ENCODE measurements around the gene OASL.

The OASL gene

DNA sequence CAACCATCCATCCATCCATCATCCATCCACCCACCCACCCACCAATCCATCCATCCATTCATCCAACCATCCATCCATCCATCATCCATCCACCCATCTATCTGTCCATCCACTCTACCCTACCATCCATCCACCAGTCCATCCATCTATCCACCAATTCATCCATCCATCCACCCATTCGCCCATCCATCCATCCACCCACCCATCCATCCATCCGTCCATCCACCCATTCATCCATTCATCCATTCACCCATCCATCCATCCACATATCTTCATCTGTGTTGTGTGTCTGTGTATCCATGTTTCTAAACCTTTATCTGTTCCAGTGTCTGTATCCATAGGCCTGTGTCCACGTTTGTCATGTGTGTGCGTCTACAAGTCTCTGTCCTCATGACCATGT lies 50.8 kb downstream of the OASL start:
- no peak for DNase-seq

- no peak for DNase-seq
Measured at GRCh38 chr12:120984351-120984898, 54.6 kb downstream of the OASL start.

GRCh38 chr12:120983759-120984158 lies 55.3 kb downstream of the OASL start:
- DNase-seq = no peak

- no peak for DNase-seq
Measured at GRCh38 chr12:120982659-120983058, 56.4 kb downstream of the OASL start.

DNA sequence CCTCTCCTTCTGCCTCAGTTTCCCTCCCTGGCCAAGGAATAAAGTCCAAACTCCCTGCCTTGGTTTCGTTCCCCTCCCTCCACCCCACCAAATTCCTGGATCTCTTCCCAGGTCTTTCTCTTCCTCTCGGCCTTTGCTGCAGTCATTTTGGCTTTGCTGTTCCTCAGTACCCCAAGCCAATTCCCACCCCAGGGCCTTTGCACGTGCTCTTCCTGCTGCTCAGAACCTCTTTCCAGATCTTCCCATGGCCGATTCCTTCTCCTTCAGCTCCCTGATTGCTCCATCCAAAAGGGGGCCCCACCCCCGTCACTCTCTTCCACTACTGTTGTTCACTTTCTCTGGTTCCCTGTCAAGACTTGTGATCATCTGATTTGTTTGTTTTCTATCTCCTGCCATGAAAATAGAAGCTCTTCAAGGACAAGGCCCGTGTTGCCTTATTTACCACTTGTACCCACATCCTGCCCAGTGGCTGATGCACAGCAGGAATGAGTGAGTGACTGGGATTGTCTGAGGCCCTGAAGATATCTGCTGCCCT lies 57.6 kb downstream of the OASL start:
- no peak for DNase-seq

DNA sequence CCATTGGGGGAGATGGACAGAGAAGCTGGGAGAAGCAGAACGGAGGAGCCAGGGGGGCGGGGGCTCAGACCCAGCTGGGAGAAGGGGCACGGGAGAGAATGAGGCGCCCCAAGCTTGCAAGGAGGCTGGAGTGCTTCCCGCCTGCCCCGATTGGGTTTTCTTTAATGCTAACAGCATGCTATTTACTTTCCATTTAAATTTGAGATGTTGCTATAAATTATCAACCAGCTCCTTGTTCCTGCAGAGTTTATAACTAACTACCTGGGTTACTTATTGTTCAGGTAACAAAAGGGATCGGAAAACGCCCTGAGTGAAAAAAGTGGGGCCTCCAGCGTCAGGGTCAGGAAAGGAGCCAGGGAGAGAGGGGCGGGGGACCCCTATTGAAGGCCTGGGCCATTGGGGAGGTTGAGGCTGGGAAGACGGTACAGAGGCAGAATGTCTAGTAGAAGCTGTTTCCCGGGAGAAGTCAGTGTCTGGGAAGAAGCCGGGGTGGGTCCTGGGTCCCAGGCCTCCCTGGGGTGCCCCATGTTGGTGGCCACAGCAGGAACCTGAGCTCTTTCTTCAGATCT lies 58.2 kb downstream of the OASL start:
- DNase-seq = no peak

GRCh38 chr12:120979862-120980696 lies 59.0 kb downstream of the OASL start:
- DNase-seq = no peak

- no peak for DNase-seq
Measured at GRCh38 chr12:120979220-120979861, 59.7 kb downstream of the OASL start.

DNA sequence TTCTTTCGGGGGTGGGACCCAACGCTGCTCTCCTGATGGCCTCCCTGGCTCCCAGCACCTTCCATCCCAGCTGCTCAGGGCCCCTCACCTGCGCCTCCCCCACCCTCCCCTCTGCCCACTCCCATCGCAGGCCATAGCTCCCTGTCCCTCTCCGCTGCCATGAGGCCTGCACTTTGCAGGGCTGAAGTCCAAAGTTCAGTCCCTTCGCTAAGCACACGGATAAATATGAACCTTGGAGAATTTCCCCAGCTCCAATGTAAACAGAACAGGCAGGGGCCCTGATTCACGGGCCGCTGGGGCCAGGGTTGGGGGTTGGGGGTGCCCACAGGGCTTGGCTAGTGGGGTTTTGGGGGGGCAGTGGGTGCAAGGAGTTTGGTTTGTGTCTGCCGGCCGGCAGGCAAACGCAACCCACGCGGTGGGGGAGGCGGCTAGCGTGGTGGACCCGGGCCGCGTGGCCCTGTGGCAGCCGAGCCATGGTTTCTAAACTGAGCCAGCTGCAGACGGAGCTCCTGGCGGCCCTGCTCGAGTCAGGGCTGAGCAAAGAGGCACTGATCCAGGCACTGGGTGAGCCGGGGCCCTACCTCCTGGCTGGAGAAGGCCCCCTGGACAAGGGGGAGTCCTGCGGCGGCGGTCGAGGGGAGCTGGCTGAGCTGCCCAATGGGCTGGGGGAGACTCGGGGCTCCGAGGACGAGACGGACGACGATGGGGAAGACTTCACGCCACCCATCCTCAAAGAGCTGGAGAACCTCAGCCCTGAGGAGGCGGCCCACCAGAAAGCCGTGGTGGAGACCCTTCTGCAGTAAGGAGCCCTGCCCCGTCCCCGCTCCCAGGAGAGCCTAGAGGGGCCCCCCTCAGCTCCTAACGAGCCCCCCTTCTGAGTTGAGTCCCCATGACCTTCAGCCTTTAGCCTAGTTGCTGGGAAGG lies 60.5 kb downstream of the OASL start, which contains the start of gene HNF1A:
Gene HNF1A (plus strand): TSS at position 248 of the 924 bp plus-strand sequence. CDS start 226 bp downstream, at position 474.
- no peak for DNase-seq

DNA sequence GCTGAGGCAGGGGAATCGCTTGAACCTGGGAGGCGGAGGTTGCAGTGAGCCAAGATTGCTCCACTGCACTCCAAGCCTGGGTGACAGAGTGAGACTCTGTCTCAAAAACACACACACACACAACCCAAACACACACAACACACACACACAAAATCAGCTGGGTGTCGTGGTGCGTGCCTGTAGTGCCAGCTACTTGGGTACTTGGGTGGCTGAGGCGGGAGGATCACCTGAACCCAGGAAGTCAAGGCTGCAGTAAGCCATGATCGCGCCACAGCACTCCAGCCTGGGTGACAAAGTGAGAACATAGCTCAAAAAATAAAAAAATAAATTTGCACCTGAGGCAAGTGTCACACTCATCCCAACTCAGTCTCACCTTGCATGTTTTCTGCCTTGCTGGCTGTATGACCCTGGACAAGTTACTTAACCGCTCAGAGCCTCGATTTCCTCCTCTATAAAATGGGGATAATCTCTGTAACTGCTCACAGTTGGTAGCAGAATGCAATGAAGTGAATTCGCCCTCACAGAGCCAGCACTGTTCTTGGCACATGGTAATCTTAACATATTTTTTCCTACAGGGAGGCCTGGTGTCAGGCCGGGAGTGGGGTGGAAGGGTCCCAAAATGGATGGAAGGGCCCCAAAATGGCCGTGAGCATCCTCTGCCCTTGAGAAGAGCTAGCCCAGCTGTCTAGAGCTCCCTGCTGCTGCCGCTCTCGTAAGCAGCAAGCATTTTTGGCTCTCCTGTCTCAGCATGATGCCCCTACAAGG lies 61.3 kb downstream of the OASL start:
- DNase-seq = no peak

DNA sequence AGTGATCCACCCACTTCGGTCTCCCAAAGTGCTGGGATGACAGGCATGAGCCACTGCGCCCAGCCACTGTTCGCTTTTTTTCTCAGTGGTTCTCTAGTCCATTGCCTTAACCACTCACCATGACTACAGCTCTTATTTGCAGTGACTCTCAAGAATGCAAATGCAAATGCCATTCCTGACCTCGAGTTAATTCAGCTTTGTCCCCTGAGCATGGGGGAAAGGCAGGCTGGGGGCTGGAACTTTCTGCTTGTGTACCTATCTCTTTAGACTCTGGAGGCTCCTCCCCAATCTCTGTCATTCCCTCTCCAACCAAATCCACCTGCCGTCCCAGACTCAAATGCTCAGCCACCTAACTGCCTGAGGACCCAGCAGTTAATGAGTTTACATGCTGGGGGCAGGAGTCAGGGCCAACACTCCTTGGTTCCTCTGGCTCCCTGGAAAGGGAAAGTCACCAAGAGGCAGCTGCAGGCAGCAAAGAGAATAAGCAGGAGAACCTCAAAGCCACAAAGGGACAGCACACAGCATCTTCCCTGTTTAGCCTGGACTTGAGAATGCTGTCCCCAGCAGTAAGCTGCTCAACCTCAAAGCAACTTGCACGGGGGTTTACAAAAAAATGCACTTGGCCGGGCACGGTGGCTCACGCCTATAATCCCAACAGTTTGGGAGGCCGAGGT lies 66.0 kb downstream of the OASL start:
- no peak for DNase-seq

DNA sequence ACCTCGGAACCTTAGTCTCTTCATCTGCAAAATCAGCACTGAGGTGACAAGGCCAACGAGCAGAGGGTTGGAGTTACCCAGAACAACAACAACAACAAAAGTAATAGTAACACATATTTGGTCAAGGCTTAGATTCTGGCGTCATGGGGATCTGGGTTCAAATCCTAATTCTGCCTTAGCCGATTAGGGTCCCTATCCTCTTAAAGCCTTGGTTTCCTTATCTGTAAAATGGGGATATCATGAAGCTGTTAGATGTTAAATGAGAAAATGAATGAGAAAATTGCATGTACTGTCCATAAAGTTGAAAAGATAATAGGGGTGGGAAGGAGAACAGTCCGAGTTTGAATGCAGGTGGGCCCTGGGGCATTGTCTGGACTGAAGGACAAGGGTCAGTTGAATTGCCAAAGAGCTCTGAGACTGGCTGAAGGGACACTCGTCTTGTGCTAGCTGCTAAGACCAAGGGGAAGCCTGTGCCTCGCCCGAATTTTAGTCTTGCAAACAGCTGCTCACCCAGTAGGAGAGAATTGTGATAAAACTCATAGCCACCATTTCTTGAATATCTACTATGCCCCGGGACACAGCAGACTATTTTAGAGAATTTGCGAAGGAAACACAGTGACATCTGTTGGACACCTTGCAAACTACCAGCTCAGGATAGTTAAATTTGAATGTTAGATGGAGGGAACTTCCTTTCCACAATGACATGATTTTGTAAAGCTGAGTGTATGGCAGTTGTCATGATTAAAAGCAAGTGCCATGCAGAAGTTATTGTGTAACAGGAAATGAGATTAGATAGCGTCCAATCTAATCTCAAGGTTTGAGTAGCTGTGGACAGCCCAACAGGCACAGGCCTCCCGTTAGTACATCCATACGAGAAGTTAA lies 67.5 kb downstream of the OASL start:
- peak; percentile 69 to 78 for DNase-seq

DNA sequence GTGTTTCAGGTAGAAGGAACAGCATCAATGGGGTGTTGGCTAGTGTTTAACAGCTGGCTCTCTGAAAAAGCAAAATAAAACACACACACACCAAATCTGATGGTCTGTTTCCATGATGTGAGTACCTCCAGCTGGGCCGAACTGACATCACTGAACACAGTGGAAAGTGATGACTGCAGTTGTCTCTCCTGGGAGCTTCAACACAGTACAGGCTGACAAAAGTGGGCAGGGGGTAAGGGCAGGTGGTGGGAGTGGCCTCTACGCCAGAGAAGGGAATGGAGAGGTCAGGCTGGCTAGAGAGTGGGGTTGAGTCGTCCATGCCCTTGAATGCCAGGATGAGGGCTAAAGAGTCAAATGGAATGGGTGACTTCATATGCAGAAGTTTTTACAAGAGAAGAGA lies 68.7 kb downstream of the OASL start:
- DNase-seq = no peak
